Renal cortex interstitium (tissue), 15 donors: ENCODE results near the gene VTI1A. TPM values are rescaled to one million over a fixed set of nuclear protein-coding genes. Genes with fewer than 3 reads are reported as not detected.
"Not testable (repeated sequence)": the region's sequence is repeated elsewhere in the genome, so short reads cannot be mapped to it uniquely, and the experiment has no call there.

Experiments
- DNase-seq, 11 donors: peaks; one replicate each; pipeline ENCODE4 v3.0.0-alpha.2; 2013; ENCODE audit warnings: low read depth in 9 of 11, low spot score in 4 of 11; ENCODE audit errors: extremely low read depth in 1 of 11
- long read RNA-seq, 16 experiments: transcript quantifications; one replicate each; lab custom pipeline, GENCODE V29; 2026
- polyA plus RNA-seq, 3 donors: library from polyadenylated mRNA; unstranded; fragments of 120-200 nt; gene quantifications; one replicate each; pipeline ENCODE4 v1.2.1, GENCODE V29; 2013; ENCODE audit not compliant: insufficient read length in 3 of 3

Gene VTI1A
- 10 to 100 TPM; 19.5 to 22.2 (median 20.8) TPM for polyA plus RNA-seq
- long read RNA-seq, donor 1, full-length matches to known transcripts = 10 of 10 reads
- long read RNA-seq, donor 1, partial matches to known transcripts = 0 of 10 reads
- long read RNA-seq, donor 1, other reads (novel, unspliced or antisense) = 0 of 10 reads
- long read RNA-seq, donor 2, full-length matches to known transcripts = 4 of 4 reads
- long read RNA-seq, donor 2, partial matches to known transcripts = 0 of 4 reads
- long read RNA-seq, donor 2, other reads (novel, unspliced or antisense) = 0 of 4 reads
- long read RNA-seq, donor 3, full-length matches to known transcripts = 9 of 9 reads
- long read RNA-seq, donor 3, partial matches to known transcripts = 0 of 9 reads
- long read RNA-seq, donor 3, other reads (novel, unspliced or antisense) = 0 of 9 reads
- long read RNA-seq, donor 4, full-length matches to known transcripts = 5 of 5 reads
- long read RNA-seq, donor 4, partial matches to known transcripts = 0 of 5 reads
- long read RNA-seq, donor 4, other reads (novel, unspliced or antisense) = 0 of 5 reads
- long read RNA-seq, donor 5 = 0 reads
- long read RNA-seq, donor 6, full-length matches to known transcripts = 5 of 5 reads
- long read RNA-seq, donor 6, partial matches to known transcripts = 0 of 5 reads
- long read RNA-seq, donor 6, other reads (novel, unspliced or antisense) = 0 of 5 reads
- long read RNA-seq, donor 7, full-length matches to known transcripts = 7 of 7 reads
- long read RNA-seq, donor 7, partial matches to known transcripts = 0 of 7 reads
- long read RNA-seq, donor 7, other reads (novel, unspliced or antisense) = 0 of 7 reads
- long read RNA-seq, donor 8, full-length matches to known transcripts = 7 of 7 reads
- long read RNA-seq, donor 8, partial matches to known transcripts = 0 of 7 reads
- long read RNA-seq, donor 8, other reads (novel, unspliced or antisense) = 0 of 7 reads
- long read RNA-seq, donor 9, full-length matches to known transcripts = 6 of 6 reads
- long read RNA-seq, donor 9, partial matches to known transcripts = 0 of 6 reads
- long read RNA-seq, donor 9, other reads (novel, unspliced or antisense) = 0 of 6 reads
- long read RNA-seq, donor 10, full-length matches to known transcripts = 3 of 3 reads
- long read RNA-seq, donor 10, partial matches to known transcripts = 0 of 3 reads
- long read RNA-seq, donor 10, other reads (novel, unspliced or antisense) = 0 of 3 reads
- long read RNA-seq, donor 11, full-length matches to known transcripts = 6 of 6 reads
- long read RNA-seq, donor 11, partial matches to known transcripts = 0 of 6 reads
- long read RNA-seq, donor 11, other reads (novel, unspliced or antisense) = 0 of 6 reads
- long read RNA-seq, donor 12, full-length matches to known transcripts = 2 of 2 reads
- long read RNA-seq, donor 12, partial matches to known transcripts = 0 of 2 reads
- long read RNA-seq, donor 12, other reads (novel, unspliced or antisense) = 0 of 2 reads
- long read RNA-seq, donor 13 = 0 reads
- long read RNA-seq, donor 14, full-length matches to known transcripts = 2 of 2 reads
- long read RNA-seq, donor 14, partial matches to known transcripts = 0 of 2 reads
- long read RNA-seq, donor 14, other reads (novel, unspliced or antisense) = 0 of 2 reads
- long read RNA-seq, donor 15, full-length matches to known transcripts = 2 of 2 reads
- long read RNA-seq, donor 15, partial matches to known transcripts = 0 of 2 reads
- long read RNA-seq, donor 15, other reads (novel, unspliced or antisense) = 0 of 2 reads
- long read RNA-seq, donor 16, full-length matches to known transcripts = 14 of 14 reads
- long read RNA-seq, donor 16, partial matches to known transcripts = 0 of 14 reads
- long read RNA-seq, donor 16, other reads (novel, unspliced or antisense) = 0 of 14 reads

GRCh38 chr10:112446855-112447619 lies at the start of gene VTI1A, which contains the start of gene ZDHHC6:
VTI1A (plus strand) TSS chr10:112447215; CDS start chr10:112447374, 159 bp downstream.
ZDHHC6 (minus strand) TSS chr10:112446914; CDS start chr10:112445436, 1,478 bp downstream.
- peak; percentile 70 to 89 (median 78) for DNase-seq

GRCh38 chr10:112397592-112397991 lies 49.4 kb upstream of the VTI1A start:
- DNase-seq = no peak

- DNase-seq = no peak
These were observed 44.1 kb upstream of the VTI1A start for GRCh38 chr10:112402917-112403316.

GRCh38 chr10:112404617-112405016 lies 42.4 kb upstream of the VTI1A start:
- DNase-seq = no peak

- not testable (repeated sequence) for DNase-seq
These were observed 40.2 kb upstream of the VTI1A start for GRCh38 chr10:112406806-112407205.

GRCh38 chr10:112407696-112408095 lies 39.3 kb upstream of the VTI1A start:
- DNase-seq = no peak

- no peak for DNase-seq
These were observed 37.7 kb upstream of the VTI1A start for GRCh38 chr10:112409299-112409698.

GRCh38 chr10:112409755-112410154 lies 37.3 kb upstream of the VTI1A start:
- no peak for DNase-seq

- DNase-seq = no peak
These were observed 34.3 kb upstream of the VTI1A start for GRCh38 chr10:112412696-112413095.

- DNase-seq = no peak
These were observed 25.3 kb upstream of the VTI1A start for GRCh38 chr10:112421731-112422130.

GRCh38 chr10:112424651-112425050 lies 22.4 kb upstream of the VTI1A start:
- DNase-seq = no peak

GRCh38 chr10:112426111-112426510 lies 20.9 kb upstream of the VTI1A start:
- no peak for DNase-seq

GRCh38 chr10:112429147-112429546 lies 17.9 kb upstream of the VTI1A start:
- DNase-seq = no peak

GRCh38 chr10:112429654-112430230 lies 17.3 kb upstream of the VTI1A start:
- no peak for DNase-seq

- no peak for DNase-seq
These were observed 13.9 kb upstream of the VTI1A start for GRCh38 chr10:112433136-112433535.

GRCh38 chr10:112434988-112435619 lies 11.9 kb upstream of the VTI1A start:
- DNase-seq = peak in 4 of 11 donors; percentile 8 to 20 (median 14)
